ENCODE data around the gene SYNM.

Gene SYNM

DNA sequence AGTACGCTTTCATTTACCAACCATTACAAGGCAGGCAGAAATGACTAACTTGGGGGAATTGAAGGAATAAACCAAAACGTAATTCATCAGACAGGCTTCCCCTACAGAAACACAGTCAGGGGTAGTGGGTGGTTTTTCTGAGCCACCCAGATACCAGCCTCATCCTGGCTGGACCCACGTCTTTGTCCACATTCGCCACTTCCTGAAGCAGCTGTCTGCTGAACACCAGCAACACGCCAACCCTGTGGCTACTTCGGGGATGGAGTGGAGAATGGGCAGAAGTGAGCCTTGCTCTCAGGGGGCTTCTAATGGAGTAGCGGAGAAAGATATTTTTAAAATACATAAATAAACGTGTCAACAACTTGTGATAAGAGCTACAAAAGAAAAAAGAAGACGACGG, 40.1 kb downstream of the SYNM start:
- DNase-seq, result no peak

DNA sequence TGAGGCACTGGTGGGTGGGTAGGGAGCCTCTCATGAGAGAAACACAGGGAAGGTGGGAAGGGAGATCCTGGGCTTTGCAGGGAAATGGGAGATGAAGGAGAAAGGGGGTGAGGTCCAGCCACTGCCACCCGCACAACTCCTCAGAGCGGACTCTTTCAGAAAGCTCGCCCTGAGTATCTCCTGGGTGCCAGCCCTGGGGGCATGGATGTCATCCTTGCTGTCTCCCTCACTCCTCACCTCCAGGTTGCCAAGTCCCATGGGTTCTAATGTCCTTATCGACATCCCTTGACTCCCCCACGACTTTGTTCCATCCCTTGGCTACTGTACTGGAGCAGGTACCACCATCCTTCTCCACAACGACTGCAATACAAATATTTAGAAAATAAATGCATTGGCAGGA, 40.9 kb downstream of the SYNM start:
- no peak for DNase-seq

DNA sequence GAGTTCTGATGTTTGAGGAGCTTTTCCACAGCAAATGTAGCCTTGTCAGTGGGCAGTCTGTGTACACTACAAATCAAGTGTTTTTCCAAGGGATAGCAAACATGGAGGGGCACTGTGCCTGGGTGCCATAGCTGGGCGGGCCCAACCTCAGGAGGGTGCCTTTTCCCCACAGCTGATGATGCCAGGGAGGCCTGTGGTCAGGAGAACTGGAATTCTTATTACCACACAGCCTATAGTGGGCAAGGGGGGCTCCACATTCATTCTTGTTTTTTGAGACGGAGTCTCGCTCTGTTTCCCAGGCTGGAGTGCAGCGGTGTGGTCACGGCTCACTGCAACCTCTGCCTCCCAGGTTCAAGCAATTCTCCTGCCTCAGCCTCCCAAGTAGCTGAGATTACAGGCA, 41.8 kb downstream of the SYNM start:
- no peak for DNase-seq

DNA sequence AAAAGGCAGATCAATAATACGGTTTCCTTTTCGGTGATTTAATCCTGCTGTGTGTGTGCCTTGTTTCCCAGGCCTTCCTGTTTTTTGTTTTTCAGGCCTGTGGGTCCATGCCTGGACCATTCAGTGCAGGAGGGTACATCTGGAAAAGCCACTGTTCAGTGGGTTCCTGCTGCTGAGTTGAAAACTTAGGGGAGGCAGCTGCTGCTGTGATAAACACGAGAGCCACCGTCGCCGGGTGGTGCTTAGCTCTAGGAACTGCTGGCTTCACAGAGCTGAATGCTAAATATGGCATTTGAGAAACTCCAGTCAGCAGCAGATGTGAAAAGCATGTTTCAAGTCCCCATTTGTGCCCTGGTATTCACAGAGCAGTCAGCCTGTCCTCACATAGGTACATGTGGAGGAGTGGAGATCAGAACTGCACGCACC, 44.0 kb downstream of the SYNM start:
- DNase-seq, result no peak

DNA sequence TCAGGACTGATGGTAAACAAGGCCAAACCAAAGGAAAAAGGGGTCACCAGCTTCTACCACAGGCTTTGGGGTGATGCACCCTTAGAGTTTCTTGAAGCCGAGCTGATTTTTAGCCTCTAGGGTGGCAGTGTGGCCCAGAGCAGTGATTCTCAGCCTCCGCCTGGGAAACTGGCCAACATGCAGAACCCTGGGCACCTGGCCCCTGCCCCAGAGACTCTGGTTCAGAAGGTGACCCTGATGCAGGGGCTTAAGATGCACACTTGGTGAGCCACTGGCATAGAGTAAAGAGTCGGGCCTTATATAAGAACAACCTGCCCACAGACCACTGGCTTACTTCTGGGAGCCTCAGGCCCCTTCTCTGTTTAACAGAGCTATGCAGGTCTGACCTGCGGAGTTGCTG, 44.5 kb downstream of the SYNM start:
- no peak for DNase-seq

DNA sequence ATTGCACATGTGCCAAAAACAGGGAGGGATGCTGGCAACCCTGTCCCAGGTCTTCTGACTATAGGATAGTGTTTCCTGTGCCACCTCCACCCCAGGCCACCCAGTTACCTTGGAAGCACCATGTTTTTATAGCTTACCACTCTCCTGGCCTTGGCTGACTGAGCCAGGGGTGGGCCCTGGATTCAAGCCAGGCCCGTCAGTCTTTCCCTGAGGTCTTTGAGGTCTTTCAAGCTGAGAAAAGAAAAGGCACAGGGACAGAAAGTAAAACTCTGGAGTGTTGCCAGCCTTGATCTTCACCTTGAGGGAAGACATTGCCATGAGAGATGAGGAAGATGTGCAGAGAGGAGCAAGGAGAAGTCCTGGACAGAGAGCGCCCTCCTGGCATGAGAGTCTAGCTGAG, 46.3 kb downstream of the SYNM start:
- DNase-seq, result no peak

DNA sequence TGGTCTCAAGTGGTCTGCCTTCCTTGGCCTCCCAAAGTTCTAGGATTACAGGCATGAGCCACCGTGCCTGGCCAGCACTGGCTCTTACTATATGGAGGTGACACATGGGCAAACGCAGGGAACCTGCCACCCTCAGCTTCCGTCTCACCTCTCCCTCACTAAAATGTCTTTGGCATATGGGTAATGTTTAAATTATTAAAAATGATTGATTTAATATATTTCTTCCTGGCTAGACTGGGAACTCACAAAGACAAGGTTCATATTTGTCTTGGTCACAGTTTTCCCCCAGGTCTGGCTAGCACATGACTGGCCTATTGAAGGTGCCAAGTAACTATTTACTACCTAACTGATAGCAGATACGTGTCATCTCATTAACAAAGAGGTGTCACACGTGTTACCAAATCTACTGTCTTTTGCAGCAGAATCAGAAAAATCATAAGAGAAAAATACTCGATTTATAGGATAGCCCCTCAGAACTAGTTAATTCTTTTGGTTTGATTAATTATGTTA, 48.2 kb downstream of the SYNM start:
- DNase-seq, result no peak

DNA sequence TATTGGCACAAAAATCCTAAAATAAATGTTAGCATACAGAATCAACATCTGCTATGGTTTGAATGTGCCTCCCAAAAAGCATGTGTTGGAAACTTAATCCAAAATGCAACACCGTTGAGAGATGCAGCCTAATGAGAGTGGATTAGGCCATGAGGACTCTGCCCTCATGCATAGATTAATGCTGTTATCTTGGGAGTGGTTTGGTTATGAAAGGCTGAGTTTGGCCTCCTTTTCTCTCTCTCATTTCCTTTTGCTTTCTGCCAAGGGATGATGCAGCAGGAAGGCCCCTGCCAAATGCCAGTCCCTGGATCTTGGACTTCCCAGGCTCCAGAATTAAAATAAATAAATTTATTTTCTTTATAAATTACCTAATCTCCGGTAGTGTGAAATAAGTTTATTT, 49.4 kb downstream of the SYNM start:
- no peak for DNase-seq

DNA sequence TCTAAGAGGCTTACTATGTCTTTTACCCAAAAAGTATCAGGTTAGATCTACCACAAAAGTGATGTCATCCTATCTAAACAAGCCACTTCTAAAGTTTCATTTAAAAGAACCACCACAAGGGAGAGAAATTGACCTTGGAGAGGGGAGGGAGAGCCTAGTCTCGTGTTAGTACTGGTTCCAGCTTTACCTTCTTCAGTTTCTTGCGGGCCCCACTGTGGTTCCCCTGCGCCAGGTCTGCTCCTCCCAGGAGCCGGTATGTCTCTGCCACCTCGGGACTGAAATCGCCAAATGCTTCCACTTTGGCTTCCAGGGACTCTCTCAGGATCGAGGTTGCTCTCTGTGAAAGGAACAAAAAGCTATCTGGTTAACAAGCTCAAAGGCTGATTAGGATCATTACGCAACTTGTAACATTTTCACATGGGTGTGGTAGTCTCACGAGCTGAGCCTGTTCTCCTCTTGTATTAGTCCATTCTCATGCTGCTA, 51.1 kb downstream of the SYNM start:
- DNase-seq, result no peak

DNA sequence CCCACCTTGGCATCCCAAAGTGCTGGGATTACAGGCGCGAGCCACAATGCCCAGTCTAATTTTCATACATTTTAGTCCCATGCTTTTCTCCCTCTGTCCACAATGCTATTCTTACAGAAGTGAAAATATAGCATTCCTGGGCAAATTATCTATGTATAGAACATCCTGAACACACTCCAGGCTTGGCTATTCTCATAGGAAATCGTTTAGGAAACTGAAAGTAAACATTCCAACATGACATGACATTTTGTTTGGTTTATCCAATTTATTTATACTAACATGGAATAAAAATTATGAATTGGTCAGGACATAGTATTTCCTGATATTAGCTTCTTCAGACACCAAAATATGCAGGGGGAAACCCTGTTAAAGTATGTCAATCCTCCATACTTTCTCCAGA, 52.6 kb downstream of the SYNM start:
- DNase-seq, result no peak

DNA sequence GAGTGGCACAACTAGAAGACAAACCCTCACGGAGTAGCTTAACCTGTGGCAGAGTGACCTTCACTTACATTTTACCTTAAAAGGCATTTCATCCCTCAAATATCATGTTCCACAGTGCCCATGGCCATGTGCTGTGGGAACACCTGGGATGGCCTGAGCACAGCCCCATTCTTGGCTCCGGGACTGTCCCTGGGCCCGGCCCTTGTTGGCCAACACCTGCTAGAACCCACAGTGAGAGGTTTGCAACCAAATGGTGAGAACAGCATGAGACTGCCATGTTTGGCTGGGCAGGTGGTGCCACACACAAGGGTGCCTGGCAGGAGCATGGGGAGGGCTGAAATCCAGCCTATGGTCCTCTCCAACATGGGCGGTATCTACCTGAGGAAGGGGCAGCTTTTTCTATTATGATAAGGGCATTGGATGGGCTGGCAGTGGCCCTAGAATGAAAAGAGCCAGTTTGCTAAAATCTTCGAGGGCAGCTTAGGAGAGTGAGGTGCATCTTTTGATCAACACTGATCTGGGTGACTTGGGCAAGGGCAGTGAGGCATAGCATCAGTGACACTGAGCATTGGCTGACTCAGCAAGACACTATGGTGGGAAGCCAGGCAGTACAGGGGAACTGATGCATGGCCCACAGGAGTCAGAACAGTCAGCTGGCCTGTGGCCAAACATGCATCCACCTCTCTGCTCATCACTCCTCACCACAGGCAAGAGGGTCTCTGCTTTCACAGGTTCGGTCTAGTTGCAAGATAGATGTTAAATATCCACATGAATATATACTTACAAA, 53.9 kb downstream of the SYNM start:
- DNase-seq, result no peak

DNA sequence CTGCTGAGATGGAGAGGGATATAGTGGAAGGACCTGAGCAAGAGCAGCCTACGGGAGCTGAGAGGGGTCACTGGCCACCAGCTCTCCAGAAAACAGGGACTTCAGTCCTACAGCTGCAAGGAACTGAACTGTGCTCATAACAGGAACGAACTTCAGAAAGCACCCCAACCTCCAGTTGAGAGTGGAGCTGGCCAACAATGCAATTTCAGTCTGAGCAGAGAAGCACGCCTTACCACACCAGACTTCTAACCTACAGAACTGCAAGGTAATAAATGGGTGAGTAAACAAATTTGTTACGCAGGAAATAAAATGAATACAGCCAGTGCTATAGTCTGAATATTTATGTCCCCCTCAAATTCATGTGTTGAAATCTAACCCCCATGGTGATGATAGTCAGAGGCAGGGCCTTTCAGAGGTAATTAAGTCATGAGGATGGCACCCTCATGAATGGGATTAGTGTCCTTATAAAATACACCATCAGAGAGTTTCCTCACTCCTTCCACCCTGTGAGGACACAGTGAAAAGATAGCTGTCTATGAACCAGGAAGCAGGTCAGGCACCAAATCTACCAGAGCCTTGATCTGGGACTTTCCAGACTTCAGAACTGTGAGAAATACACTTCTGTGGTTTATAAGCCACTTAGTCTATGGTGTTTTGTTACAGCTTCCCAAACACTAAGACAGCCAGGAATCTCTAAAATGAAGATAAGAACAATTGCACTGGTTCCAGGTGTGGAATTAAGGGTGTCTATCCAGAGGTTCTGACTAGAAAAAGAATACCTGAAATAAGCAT, 58.6 kb downstream of the SYNM start:
- DNase-seq, result no peak

DNA sequence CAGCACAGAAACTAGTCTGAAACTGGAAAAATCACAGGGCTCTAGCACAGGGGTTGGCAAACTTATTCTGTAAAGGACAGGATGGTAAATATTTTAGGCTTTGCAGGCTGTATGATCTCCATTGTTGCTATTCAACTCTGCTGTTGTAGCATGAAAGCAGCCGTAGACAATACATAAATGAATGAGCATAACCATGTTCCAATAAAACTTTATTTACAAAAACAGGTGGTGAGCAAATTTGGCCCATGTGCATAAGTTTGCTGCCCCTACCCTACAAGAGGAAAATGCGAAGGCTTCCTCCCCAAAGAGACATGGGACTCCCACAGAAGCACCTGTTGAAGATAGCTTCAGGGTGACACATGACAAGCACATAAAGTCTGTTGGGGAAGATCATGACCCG, 59.2 kb downstream of the SYNM start:
- no peak for DNase-seq

DNA sequence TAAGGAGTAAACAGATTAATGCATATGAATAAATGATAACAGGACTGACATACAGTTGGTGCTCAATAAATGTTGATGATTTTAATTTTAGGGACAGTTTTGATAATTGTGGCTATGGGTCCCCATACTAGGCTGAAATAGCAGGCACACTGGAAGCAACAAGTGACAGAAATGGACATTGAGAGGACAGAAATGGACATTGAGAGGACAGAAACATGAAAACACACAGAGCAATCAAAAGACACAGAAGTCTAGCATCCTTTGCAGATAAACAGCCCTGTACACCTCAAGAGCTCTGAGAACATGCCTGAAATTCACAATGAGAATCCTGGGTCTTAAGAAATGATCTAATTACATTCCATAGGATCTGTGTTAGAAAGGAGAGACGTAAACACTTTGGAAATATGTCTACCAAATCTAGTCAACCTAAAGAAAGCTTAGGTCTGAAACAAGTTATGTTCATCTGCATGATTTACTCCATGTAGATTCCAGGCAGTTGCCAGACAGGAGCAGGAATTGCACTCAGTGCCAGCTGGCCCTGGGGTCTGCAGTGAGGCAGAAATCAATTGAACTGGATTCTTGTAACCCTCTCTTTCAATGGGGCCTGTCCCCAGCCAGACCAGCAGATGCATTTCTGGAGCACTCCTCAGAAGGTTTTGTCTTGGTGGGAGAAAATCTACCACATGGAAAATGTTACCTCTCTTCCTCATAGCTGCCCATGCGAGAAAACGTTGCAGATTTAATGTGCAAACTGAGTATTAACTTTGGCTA, 60.3 kb downstream of the SYNM start:
- DNase-seq, result no peak

DNA sequence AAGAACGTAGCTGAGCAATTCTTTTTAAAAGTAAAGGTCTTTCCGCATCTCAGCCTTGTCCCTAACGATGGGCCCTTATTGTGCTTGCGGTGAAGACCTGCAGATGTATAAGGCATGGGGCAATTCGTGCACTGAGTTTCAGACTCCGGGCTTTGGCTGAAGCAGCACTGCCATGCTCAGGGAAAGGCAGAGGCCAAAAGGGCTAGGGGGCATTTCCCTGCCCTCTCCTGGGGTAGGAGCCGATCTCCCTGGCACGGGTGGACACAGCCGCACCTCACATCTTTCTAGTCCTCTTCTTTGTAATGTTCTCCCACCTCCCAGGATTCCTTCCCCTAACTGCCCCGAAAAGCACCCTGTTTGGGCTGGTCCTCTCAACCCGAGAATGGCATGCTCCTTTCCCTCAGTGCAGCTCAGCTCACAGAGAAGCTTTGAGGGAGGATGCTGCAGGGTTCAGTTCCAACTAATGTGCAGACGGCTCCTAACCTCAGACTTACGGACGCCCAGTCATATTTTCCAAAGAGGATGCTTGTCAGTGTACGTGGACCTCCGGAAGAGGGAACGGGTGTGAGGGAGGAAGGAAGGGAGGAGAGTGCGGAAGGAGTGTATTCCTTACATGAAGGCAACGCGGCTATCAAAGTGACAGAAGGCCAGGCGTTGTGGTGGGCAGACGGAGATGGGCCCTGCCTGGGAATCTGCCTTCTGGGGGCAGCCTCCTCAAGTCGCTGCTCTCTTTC, 61.2 kb downstream of the SYNM start:
- no peak for DNase-seq

DNA sequence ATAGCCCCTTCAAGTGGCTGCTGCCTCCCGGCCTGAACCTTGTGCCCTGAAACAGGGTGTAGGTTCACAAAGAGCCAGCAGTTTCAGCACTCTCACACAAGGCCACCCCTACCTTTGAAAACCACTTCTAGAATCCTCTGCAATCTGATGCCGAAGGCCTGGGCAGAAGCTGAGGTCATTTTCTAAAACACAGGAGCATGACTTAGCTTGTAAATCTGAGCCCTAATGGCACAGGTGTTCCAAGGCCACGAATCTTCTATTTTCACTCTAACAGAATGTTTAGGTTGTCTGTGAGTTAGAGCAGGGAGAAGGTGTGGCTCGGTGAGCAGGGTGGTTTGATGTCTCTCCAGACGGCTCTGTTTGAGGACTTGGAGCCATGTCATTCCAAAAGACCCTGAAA, 62.3 kb downstream of the SYNM start:
- no peak for DNase-seq

DNA sequence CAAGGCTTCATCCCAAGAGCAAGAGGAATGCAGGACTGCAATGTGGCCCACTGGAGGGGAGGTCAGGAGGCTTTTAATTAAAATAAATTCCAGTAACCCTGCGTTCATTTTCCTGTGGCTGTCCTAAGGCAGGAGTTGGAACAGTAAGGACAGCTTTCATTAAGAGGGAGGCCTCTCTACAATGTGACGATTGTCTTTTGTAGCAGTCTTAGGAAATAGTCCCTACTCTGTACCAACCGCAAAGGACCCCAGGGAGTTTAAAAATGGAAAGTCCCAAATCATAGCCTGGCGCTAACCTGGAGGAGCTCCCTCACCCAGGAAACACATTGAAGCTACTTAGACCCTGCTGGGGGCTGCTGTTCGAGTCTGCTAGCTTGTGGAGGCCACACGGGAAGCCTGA, 62.8 kb downstream of the SYNM start:
- no peak for DNase-seq

DNA sequence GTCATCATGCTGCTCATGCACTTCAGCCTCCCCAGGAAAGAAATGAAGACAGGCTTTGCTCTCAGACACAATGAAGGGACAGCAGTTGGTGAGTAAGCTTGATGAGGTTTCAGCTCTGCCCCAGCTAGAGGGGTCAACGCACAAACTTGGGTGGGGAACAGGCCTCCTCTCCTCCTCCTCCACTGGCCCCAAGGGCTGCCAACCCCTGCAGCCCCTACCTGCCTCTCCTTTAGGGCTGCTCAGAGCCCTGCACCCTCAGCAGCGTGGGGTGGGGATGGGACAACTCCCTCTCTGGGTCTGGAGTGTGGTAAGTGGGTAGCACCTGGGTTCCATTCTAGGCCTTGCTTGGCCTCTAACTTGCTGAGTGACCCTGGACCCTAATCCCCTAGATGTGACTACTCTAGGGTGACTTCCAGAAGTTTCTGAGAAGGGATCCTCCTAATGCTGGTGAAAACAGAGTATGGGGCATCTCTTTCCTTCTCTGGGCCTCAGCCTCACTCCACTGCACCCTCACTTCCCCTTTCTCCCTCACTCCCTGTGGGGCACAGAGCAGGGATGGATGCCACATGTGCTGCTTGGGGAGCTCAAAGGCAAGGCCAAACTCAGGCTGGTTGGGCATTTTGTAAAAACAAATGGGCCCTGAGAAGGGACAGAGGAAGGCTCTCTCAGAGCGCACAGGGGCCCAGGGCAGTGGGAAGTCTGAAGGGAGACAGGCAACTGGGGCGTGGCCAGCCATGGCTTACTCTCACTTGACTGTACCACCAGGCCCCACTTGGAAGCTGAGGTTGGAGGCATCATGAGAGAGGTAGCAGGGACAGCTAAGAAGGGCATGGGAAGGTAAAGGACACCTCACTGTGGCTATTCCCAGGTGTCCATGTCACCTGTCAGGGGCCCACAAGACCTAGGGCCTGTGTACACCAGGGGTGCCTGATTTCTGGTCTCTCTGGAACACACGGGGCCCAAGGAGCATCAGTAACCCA, 64.0 kb downstream of the SYNM start:
- DNase-seq, result no peak

DNA sequence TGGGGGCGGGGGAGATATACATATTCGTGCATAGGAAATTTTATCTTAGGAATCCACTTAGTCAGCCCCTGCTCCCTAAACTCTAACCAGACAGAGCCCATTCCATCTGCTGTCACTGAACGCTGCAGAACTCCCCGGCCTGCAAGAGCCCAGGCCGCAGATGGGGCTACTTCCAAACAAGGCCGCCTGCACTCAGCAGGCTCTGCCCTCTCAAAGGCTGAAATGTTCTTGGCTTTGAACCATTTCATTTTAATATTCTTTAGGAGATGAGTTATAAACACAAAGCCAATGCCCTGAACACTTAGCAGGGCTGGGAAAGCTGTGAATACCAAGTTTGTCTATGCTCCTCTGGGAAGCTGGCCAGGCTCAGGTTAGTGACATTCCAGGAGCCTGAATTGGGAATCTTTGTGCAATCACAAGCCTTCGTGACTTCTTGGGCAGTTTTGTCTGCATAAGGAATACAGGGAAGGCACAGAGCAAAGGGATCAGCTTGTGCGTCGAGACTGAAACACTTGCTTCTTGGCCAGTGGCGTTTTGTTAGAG, 65.0 kb downstream of the SYNM start:
- DNase-seq, result no peak

DNA sequence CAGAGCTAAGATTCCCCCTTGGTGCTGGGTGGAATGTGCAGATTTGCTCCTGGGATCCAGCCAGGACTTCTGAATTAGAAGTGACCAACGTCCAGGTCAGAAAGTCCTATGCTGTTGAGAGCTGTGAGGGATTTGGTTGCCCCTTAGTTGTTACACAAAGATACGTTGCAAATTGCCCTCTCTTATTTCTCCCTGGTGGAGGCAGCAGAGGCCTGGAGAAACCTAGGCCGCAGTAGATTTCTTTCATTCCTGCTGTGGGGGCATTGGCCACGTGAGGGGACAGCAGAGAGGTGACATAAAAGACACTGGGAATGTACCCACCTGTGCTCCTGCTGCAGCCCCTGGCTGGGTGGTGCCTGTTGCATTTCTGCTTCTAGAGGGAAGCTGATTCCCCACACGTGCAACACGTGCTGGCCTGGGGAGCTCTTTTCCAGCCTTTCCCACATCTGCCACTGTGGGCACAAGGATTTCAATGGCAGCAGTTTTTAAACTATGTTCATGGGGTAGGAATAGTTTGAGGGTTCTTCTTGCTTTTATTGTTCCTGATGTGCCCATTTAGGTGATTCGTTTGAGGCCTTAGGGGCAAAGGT, 65.7 kb downstream of the SYNM start:
- no peak for DNase-seq

DNA sequence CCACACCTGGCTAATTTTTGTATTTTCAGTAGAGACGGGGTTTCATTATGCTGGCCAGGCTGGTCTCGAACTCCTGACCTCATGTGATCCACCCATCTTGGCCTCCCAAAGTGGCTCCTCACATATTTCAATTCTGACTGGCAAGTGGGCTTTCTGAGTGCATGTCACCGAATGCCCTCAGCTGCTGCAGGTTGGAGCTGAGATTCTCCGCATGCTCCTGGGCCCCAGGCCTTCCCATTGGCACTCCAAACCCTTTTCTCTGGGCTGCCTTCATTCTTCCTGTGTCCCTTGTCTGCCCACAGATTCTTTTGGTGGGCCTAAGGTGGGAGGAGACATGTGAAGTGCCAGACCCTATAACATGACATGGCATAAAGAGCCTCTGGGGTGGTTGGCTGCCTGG, 67.3 kb downstream of the SYNM start:
- DNase-seq, result no peak

Measured in activated CD4-positive, alpha-beta T cell treated with anti-CD3 and anti-CD28 coated beads, Interleukin-2, amount 50 U/mL, for 1 hour (primary cell).